ENCODE measurements around the gene ITIH3.

Gene ITIH3

DNA sequence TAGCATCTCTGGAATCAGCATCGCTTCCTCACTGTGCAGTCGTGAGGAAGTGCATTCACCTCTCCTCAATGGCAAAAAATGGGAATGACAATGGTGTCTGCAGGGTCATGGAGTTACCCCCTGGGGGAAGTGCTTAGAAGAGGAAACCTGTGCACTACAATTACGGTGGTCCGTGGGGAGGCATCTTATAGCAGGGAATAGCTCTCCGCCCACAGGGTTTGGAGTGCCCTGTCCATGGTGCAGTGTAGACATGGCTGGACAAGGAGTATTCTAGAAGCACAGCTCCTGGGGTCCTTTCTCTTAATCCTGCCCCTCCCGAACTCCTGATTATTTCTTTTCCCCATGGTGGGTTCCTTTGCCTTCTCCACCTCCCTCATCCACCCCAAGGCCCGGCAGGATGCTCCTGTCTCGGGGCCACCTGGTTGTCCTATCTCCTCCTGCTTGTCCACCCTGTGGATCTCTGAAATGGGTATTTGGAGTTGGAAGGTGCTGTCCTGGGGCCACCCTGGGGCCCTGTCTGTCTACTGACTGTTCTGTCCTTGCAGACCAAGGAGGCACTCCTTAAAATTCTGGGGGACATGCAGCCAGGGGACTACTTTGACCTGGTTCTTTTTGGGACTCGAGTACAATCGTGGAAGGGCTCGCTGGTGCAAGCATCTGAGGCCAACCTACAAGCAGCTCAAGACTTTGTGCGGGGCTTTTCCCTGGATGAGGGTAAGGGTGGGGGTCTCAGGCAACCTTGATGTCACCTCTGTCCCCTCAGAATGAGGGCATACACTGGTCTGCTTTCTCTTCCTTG lies 12.0 kb upstream of the ITIH3 start:
- Histone ChIP-seq H3K27me3 (ENCODE audit: insufficient read depth, low read depth, severe bottlenecking) (no peaks in the 10 kb centered on the region), H3K4me3 (ENCODE audit: low read depth, low read length) (no peak overlapping the region), H3K27ac (no peak overlapping the region), H3K36me3 (no peaks in the 10 kb centered on the region), H3K9me3 (ENCODE audit: severe bottlenecking) (no peaks in the 10 kb centered on the region)
- no peak for DNase-seq
- TF ChIP-seq, protein P1, sequence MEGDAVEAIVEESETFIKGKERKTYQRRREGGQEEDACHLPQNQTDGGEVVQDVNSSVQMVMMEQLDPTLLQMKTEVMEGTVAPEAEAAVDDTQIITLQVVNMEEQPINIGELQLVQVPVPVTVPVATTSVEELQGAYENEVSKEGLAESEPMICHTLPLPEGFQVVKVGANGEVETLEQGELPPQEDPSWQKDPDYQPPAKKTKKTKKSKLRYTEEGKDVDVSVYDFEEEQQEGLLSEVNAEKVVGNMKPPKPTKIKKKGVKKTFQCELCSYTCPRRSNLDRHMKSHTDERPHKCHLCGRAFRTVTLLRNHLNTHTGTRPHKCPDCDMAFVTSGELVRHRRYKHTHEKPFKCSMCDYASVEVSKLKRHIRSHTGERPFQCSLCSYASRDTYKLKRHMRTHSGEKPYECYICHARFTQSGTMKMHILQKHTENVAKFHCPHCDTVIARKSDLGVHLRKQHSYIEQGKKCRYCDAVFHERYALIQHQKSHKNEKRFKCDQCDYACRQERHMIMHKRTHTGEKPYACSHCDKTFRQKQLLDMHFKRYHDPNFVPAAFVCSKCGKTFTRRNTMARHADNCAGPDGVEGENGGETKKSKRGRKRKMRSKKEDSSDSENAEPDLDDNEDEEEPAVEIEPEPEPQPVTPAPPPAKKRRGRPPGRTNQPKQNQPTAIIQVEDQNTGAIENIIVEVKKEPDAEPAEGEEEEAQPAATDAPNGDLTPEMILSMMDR (IDR thresholded peaks at IDR 0.05; ENCODE audit: low read depth, low read length): no peak

DNA sequence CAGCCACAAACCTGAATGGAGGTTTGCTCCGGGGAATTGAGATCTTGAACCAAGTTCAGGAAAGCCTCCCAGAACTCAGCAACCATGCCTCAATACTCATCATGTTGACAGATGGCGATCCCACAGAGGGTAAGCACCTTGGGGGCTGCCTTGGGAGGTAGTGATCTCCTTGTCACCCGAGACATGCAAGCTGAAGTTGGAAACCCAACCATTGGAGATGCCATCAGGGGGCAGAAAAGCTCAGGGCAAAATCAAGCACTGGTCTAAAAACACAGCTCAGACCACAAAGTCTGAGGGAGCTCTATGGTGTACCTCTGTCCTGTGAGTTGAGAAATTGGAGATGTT lies 11.4 kb upstream of the ITIH3 start:
- H3K4me3 ChIP-seq (ENCODE audit: low read depth, low read length): no peak overlapping the region
- no peaks in the 10 kb centered on the region for H3K27me3 ChIP-seq (ENCODE audit: insufficient read depth, low read depth, severe bottlenecking)
- DNase-seq: no peak
- H3K27ac ChIP-seq: no peak overlapping the region
- no peaks in the 10 kb centered on the region for H3K36me3 ChIP-seq
- TF ChIP-seq, protein P1 (IDR thresholded peaks at IDR 0.05; ENCODE audit: low read depth, low read length): no peak
- H3K9me3 ChIP-seq (ENCODE audit: severe bottlenecking): no peaks in the 10 kb centered on the region

DNA sequence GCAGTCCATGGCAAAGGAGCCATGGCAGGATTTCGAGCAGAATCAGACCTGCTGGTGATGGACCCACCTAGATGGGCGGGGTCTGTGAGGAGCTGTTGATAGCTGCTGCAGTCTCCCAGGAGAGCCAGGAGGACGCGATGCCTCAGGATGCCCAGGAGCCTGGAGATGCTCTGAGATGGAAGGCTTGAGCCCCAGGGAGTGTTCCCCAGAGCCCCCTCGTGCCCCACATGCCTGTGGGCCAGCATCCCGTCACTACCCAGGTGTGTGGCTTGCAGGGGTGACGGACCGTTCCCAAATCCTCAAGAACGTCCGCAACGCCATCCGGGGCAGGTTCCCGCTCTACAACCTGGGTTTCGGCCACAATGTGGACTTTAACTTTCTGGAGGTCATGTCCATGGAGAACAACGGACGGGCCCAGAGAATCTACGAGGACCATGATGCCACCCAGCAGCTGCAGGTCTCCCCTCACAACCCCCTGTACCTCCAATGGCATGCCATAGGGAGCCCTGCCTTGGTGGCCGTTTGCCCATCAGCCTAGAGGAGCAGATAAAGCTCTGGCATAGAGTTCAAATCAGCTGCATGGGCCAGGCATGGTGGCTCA lies 10.5 kb upstream of the ITIH3 start:
- Histone ChIP-seq H3K36me3 (no peaks in the 10 kb centered on the region), H3K9me3 (ENCODE audit: severe bottlenecking) (no peaks in the 10 kb centered on the region), H3K27me3 (ENCODE audit: insufficient read depth, low read depth, severe bottlenecking) (no peaks in the 10 kb centered on the region), H3K27ac (no peak overlapping the region), H3K4me3 (ENCODE audit: low read depth, low read length) (no peak overlapping the region)
- TF ChIP-seq, protein P1 (IDR thresholded peaks at IDR 0.05; ENCODE audit: low read depth, low read length): no peak
- DNase-seq: no peak

DNA sequence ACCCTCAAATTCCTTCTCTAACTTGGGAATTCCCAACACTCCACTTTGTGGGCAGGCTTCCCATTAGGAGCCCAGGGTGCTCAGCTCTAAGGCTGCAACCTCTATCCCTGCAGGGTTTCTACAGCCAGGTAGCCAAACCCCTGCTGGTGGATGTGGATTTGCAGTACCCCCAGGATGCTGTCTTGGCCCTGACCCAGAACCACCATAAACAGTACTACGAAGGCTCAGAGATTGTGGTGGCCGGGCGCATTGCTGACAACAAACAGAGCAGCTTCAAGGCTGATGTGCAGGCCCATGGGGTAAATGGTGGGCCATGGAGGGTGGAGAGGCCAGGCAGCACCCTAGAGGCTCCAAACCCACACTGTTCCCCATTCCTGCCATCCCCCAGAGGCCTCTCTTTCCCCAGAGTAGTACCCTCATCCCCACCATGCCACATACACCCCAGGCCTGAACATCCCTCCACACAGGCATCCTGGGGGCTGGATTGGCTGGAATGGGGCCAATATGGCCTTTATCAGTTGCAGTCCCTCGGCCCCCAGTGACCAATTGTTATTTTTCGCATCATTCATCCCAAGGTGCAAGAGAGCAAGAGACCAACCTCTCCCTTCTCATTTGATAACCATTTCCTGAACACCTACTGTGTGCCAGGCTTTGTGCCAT lies 9.5 kb upstream of the ITIH3 start:
- Histone ChIP-seq H3K9me3 (ENCODE audit: severe bottlenecking) (no peaks in the 10 kb centered on the region), H3K27ac (no peak overlapping the region), H3K4me3 (ENCODE audit: low read depth, low read length) (no peak overlapping the region), H3K27me3 (ENCODE audit: insufficient read depth, low read depth, severe bottlenecking) (no peaks in the 10 kb centered on the region), H3K36me3 (no peaks in the 10 kb centered on the region)
- DNase-seq: no peak
- TF ChIP-seq, protein P1 (IDR thresholded peaks at IDR 0.05; ENCODE audit: low read depth, low read length): no peak

DNA sequence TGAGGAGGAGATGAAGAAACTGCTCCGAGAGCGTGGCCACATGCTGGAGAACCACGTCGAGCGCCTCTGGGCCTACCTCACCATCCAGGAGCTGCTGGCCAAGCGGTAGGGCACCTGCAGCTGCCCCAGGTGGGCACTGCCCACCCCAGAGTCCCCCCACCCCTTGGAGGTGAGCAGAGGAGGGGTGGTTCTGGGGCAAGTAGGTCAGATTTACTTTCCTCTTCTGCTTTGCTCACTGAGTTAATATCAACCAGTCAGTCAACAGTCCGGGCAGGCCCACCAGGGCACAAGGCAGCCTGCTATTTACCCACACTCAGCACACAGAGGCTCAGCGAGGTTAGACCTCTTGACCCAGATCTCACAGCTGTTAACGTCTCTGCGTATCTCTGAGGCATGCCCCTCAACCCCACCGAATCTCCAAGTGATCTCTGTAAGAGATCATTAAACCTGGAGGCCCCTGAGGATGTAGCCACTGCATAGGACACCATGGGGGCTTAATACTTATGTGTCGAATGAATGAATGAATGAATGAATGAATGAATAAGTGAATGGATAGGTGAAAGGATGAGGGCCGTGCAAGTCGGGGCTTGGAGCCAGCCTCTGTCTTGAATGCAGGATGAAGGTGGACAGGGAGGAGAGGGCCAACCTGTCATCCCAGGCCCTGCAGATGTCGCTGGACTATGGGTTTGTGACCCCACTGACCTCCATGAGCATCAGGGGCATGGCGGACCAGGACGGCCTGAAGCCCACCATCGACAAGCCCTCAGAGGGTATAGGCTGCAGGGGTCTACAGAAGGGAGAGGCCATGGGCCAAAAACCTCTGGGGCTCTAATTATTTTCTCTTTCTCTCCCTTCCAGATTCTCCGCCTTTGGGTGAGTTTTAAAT lies 8.0 kb upstream of the ITIH3 start:
- no peaks in the 10 kb centered on the region for H3K36me3 ChIP-seq
- H3K9me3 ChIP-seq (ENCODE audit: severe bottlenecking): no peaks in the 10 kb centered on the region
- no peak overlapping the region for H3K4me3 ChIP-seq (ENCODE audit: low read depth, low read length)
- DNase-seq: no peak
- H3K27ac ChIP-seq: no peak overlapping the region
- TF ChIP-seq, protein P1 (IDR thresholded peaks at IDR 0.05; ENCODE audit: low read depth, low read length): no peak
- no peaks in the 10 kb centered on the region for H3K27me3 ChIP-seq (ENCODE audit: insufficient read depth, low read depth, severe bottlenecking)
